Aorta (tissue), 5 donors: ENCODE data around the gene FANCE. TPM values are rescaled to one million over a fixed set of nuclear protein-coding genes. Genes with fewer than 3 reads are reported as not detected.

Experiments
- ATAC-seq: fragments of 200-7000 bp; cut with Tn5 transposase; one replicate; pipeline ENCODE4 v1.9.1; 2022; ENCODE audit warnings: moderate library complexity; ENCODE audit not compliant: low FRiP score
- DNase-seq, 2 donors: peaks; one replicate each; pipeline ENCODE4 v3.0.0-alpha.2; 2020
- H3K27ac ChIP-seq, 2 donors: one replicate each; pipeline ENCODE4 v1.5.1; 2013; ENCODE audit warnings: low read length in 2 of 2, mild to moderate bottlenecking in 2 of 2, moderate library complexity in 2 of 2, control low read depth in 1 of 2, inconsistent platforms in 1 of 2, low read depth in 1 of 2
- H3K27me3 ChIP-seq, 2 donors: one replicate each; pipeline ENCODE4 v1.6.1; 2013; ENCODE audit warnings: control low read depth in 1 of 2, low read length in 1 of 2, mild to moderate bottlenecking in 1 of 2, moderate library complexity in 1 of 2; ENCODE audit not compliant: insufficient read depth in 2 of 2, control insufficient read depth in 1 of 2
- H3K36me3 ChIP-seq, 2 donors: one replicate each; pipeline ENCODE4 v1.6.1; 2013; ENCODE audit warnings: control low read depth in 1 of 2, low read length in 1 of 2, mild to moderate bottlenecking in 1 of 2; ENCODE audit not compliant: insufficient read depth in 2 of 2, control insufficient read depth in 1 of 2
- H3K4me1 ChIP-seq, 2 donors: one replicate each; pipeline ENCODE4 v1.6.1; 2013; ENCODE audit warnings: low read length in 2 of 2, control low read depth in 1 of 2, mild to moderate bottlenecking in 1 of 2, moderate library complexity in 1 of 2; ENCODE audit not compliant: insufficient read depth in 2 of 2, control insufficient read depth in 1 of 2
- H3K4me3 ChIP-seq, 2 donors: one replicate each; pipeline ENCODE4 v1.5.1; 2013; ENCODE audit warnings: low read length in 2 of 2, control low read depth in 1 of 2, mild to moderate bottlenecking in 1 of 2
- H3K9me3 ChIP-seq: one replicate; pipeline ENCODE4 v1.6.1; 2013; ENCODE audit warnings: mild to moderate bottlenecking, low read length; ENCODE audit not compliant: control insufficient read depth
- WGBS, 2 donors: extraction: QIAGEN DNeasy Blood & Tissue Kit; methylation state at CpG; one replicate each; pipeline ENCODE4 v1.1.7; 2013; 5-methylcytosine and 5-hydroxymethylcytosine counted together
- intact Hi-C, 2 donors: fragments of 100-400 bp; cut with DNase I; formaldehyde crosslinking; loops; one replicate each; pipeline versions ENCODE4 v1.14.2 to v1.15.0; 2022
- polyA plus RNA-seq, 2 donors: library from polyadenylated mRNA; stranded (reverse); fragments of 200-250 nt; gene quantifications; one replicate each; pipeline ENCODE4 v1.2.3, GENCODE V29; 2013
- total RNA-seq, 2 donors: library from RNA; stranded (reverse); fragmentation: NEBNext Ultra II Directional; extraction: Animal tissue kit (Norgen Biotek cat#: 25700); gene quantifications; one replicate each; pipeline ENCODE4 v1.2.1, GENCODE V29; 2021
- donor health status: healthy with polysubstance abuse.
- donor health status: Bipolar disorder and iron deficiency.
- donor health status: DM: no; HTN: no; CAD: no.
- donor health status: DM: no; HTN: no; CAD: no.
- donor health status: DM: yes; HTN: yes; CAD: no.

FANCE gene
- total and polyA plus RNA-seq, 4 donors = 1.3 to 5.5 (median 4.6) TPM

DNA sequence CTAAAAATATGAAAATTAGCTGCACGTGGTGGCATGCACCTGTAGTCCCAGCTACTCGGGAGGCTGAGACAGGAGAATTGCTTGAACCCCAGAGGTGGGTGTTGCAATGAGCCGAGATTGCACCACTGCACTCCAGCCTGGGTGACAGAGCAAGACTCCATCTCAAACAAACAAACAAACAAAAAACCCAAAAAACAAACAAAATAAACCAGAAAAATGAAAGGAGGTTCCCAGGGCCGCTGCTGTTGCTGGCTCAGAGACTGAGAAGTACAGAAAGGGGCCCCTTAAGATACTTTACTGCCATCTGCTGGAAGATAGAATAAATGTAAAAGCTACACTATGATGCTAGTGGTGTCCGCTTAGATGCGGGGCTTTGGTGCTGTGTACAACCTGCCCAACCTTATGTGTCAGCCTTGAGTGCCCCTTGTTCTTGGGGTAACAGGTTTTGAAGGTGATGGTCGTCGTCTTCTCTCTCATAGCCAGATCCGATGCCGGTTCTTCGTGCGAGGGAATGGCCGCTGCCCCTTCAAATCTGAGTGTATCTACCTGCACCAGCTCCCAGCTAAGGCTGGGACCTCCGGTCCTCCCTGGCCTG is 2.8 kb upstream of the FANCE start:
- H3K36me3 ChIP-seq = no peaks in the 10 kb centered on the region
- H3K4me1 ChIP-seq = no peaks in the 10 kb centered on the region
- ATAC-seq = peak; percentile 71
- intact Hi-C loops = loop anchor here (1.0 to 2.0 kb wide), 2 partner anchors 35 to 107 kb away; partner anchors contain the start of gene PPARD (in 1 of the 2)
- H3K27ac ChIP-seq = no peak overlapping the region
- no peak for DNase-seq
- WGBS, 2 donors = 29 to 30% methylated on average over 14 of the region's 14 CpGs
- no peak overlapping the region for H3K4me3 ChIP-seq
- H3K27me3 ChIP-seq = no peaks in the 10 kb centered on the region
- no peaks in the 10 kb centered on the region for H3K9me3 ChIP-seq

DNA sequence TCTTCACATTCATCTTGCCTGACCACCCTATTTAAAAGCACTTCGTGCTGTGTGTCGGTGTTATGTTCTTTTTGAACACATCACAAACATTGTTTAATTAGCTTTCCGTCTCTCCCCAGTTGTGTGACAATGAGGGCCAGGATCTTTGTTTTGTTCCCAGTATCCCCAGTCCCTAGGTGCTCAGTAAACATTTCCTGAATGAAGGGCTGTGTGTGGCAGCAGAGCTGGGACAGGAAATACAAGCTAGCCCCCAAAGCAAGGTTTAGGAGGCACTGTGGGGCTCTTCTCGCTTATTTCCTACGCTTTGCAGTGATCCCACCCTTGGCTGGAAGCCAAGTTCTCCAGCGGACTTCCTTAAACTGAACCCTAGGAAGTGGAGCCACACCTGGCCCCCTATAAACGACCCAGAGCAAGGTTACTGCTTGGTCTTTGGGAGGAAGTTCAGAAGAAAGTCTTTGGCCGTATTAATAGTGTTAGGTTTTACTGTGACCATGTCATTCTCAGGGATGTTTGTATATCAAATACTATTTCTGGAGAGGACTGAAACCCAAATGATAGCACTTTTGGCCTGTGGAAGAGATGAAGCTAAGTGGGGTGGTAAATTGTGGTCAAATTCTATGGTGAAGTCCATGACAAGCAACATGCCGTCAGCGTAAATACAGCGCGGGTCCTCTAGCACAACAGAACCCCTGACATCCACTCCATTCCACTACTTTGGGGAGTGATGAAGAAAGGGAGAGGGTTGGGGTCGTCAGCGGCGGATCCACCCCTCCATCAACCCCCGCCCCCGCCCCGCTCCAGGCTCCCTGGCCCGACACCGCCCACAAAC is 570 bp upstream of the FANCE start:
- Histone ChIP-seq H3K27ac (no peak overlapping the region), H3K4me3 (no peak overlapping the region), H3K36me3 (no peaks in the 10 kb centered on the region), H3K9me3 (no peaks in the 10 kb centered on the region), H3K4me1 (no peaks in the 10 kb centered on the region), H3K27me3 (no peaks in the 10 kb centered on the region)
- intact Hi-C loops = loop anchor here in 1 of 2 donors (2.0 kb wide), 1 partner anchor 109 kb away; the partner anchor contains the start of gene PPARD
- ATAC-seq (no peak), DNase-seq (peak in 1 of 2 donors; percentile 53)
- 14 to 15% methylated on average over 19 to 20 of the region's 20 CpGs for WGBS, 2 donors

DNA sequence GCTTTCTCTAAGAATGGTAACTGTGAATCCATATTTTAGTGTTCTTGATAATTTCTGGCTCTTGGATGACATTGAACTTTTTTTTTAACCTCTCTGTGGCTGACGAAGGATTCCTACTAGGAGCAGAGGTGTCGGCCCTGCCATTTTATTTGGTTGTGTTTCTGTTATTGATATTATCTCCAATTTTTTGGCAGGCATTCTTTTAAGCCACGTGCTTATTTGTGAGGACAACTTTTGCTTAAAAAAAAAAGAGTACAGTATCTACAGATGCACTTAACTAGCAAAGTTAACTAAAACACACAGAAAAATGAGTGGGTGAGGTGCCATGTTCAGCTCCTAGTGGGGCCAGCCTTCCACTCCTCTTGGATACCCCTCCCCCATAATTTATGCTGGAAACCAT is 1.1 kb downstream of the FANCE start:
- WGBS, 2 donors = 12 to 16% methylated on average over 3 of the region's 3 CpGs
- H3K4me1 ChIP-seq = no peaks in the 10 kb centered on the region
- no peak for DNase-seq
- H3K36me3 ChIP-seq = no peaks in the 10 kb centered on the region
- H3K4me3 ChIP-seq = no peak overlapping the region
- H3K27ac ChIP-seq = no peak overlapping the region
- intact Hi-C loops = no loop called here
- no peaks in the 10 kb centered on the region for H3K9me3 ChIP-seq
- no peaks in the 10 kb centered on the region for H3K27me3 ChIP-seq
- no peak for ATAC-seq

DNA sequence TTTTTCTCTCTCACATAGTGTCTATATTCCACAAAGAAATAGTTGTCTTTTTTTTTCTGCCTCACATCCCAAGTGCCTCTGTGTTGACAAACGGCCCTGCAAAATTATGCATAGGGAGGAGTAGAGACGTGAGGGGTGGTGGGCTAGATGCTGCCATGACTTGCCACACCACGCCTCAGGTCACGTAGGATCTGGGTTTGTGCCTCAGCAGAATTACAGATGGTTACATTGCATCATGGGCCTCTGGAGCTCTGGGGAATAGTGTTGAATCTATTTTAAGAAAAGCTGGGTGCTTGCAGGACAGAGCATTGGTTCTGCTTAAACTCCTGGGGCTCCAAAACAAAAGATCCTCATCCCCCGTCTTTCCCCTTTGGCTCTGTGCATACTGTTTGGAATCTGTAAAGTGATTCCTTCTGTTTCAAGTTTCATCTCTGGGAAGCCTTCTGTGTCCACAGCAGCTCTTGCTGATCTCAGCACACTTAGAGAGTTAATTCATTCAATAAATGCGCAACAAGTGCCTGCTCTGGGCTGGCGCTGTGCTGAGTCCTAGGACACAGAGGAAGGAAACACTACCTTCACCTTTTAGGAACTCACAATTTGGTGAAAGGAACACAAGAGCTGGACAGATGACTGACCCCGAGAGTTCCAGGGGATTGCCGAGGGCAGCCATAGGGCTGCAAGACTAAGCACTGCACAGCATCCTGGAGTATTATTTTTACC is 2.4 kb downstream of the FANCE start:
- no peaks in the 10 kb centered on the region for H3K27me3 ChIP-seq
- H3K4me1 ChIP-seq = no peaks in the 10 kb centered on the region
- H3K27ac ChIP-seq = no peak overlapping the region
- intact Hi-C loops = no loop called here
- H3K4me3 ChIP-seq = no peak overlapping the region
- 76 to 78% methylated on average over 9 of the region's 9 CpGs for WGBS, 2 donors
- no peaks in the 10 kb centered on the region for H3K36me3 ChIP-seq
- H3K9me3 ChIP-seq = no peaks in the 10 kb centered on the region
- ATAC-seq (no peak), DNase-seq (no peak)

DNA sequence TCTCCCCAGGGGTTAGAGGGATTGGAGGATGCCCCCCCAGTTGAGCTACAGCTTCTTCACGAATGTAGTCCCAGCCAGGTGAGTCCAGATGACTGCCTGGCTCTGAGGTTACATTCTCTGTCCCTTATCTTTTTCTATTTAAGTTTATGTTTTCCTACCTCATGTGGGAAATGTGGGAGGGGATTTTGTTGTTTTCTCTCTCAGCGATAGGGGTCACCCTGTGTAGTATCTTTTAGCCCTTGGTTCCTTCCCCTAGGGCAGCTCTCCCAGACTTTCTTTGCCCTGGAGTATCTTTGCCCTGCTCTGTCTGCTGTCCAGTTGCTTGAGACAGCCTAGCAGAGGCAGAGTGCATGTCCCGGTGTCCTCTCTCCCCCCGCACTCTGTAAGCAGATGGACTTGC is 5.8 kb downstream of the FANCE start:
- Histone ChIP-seq H3K36me3 (no peaks in the 10 kb centered on the region), H3K4me3 (no peak overlapping the region), H3K27me3 (no peaks in the 10 kb centered on the region), H3K9me3 (no peaks in the 10 kb centered on the region), H3K27ac (no peak overlapping the region), H3K4me1 (no peaks in the 10 kb centered on the region)
- DNase-seq (no peak), ATAC-seq (no peak)
- WGBS, 2 donors = 84 to 86% methylated on average over 4 of the region's 4 CpGs
- intact Hi-C loops = no loop called here

DNA sequence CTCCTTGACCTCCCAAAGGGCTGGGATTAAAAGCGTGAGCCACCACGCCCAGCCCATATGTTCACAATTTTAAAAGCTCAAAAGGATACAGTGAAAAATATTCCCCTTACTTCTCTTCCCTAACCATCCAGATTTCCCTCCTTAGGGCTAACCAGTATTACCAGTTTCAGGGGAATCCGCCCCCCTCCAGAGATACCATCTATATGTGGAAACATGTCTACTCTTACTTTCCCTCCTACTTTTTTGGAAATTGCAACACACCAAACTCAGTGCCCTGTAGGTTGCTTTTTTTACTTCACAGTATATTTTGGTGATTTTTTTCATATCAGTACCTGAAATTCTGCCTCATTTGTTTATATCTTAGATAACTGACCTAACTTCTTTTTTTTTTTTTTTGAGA is 9.1 kb downstream of the FANCE start:
- no peaks in the 10 kb centered on the region for H3K27me3 ChIP-seq
- no peaks in the 10 kb centered on the region for H3K9me3 ChIP-seq
- ATAC-seq = no peak
- 97 to 98% methylated on average over 3 of the region's 3 CpGs for WGBS, 2 donors
- no peaks in the 10 kb centered on the region for H3K36me3 ChIP-seq
- H3K27ac ChIP-seq = no peak overlapping the region
- DNase-seq = no peak
- no peaks in the 10 kb centered on the region for H3K4me1 ChIP-seq
- intact Hi-C loops = no loop called here
- no peak overlapping the region for H3K4me3 ChIP-seq

DNA sequence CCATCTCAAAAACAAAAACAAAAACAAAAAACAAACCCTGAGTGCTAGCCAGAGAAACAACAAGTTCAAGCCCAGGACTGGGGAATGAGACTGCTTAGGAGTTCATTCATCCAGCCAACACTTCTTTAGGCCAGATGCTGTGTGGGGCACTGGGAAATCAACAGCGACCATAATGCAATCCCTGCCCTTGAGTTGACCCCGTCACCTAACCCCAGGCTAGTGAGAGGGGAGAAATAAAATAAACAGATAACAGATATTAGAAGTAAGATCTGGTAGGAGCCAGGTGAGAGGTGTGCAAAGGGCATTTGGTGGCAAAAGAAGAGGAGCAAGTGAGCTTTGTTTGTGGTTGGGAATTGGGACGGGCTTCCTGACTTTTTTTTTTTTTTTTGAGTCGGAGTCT is 11.2 kb downstream of the FANCE start:
- ATAC-seq (no peak), DNase-seq (no peak)
- Histone ChIP-seq H3K9me3 (no peaks in the 10 kb centered on the region), H3K27me3 (no peaks in the 10 kb centered on the region), H3K4me1 (no peaks in the 10 kb centered on the region), H3K36me3 (no peaks in the 10 kb centered on the region), H3K4me3 (no peak overlapping the region), H3K27ac (no peak overlapping the region)
- WGBS, 2 donors = 82 to 94% methylated on average over 4 of the region's 4 CpGs
- intact Hi-C loops = no loop called here

DNA sequence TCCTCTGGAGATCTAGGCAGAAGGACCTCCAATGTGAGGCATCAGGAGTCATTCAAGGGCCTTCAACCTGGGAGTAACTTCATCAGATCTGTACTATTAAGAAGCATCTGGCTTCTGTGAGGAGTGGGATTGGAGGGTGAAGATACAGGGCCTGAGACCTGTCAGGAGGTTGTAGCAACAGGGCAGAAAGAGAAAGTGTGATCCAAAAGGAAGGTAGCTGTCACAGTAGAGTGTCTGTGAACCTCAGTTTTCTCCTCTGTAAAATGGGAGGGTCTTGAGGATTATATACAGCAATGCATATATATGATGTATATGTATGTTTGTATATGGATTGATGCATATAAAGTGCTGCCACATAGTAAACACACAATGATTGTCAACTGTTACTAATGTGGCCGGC is 13.5 kb downstream of the FANCE start:
- whole genome bisulfite sequencing, 2 donors = 91 to 100% methylated on average over 1 of the region's 1 CpG
- Histone ChIP-seq H3K36me3 (no peaks in the 10 kb centered on the region), H3K4me3 (no peak overlapping the region), H3K9me3 (no peaks in the 10 kb centered on the region), H3K4me1 (no peaks in the 10 kb centered on the region), H3K27me3 (no peaks in the 10 kb centered on the region), H3K27ac (no peak overlapping the region)
- DNase-seq (no peak), ATAC-seq (no peak)
- intact Hi-C loops = no loop called here
